Common myeloid progenitor, CD34-positive (primary cell): ENCODE results near the gene C5AR2.
"Not testable (repeated sequence)": the region's sequence is repeated elsewhere in the genome, so short reads cannot be mapped to it uniquely, and the experiment has no call there.

Source experiments
- CTCF ChIA-PET: fragments of 350-600 bp; sonication (Branson Sonifier 250); formaldehyde crosslinking; loops from one replicate; lab custom pipeline; 2021; ENCODE audit warnings: antibody characterized with exemption; lab: Charles Lee
- POLR2A ChIA-PET: fragments of 350-600 bp; sonication (Branson Sonifier 250); formaldehyde crosslinking; loops from one replicate; lab custom pipeline; 2021; ENCODE audit warnings: antibody characterized with exemption; lab: Charles Lee
- DNase-seq, 3 donors: peaks; one replicate each; pipeline versions ENCODE4 v3.0.0 to v3.0.0-alpha.2; 2013
- H3K27ac ChIP-seq, 2 experiments: 1 replicate in 1 of 2; 2 replicates in 1 of 2; pipeline ENCODE4 v1.7.0; 2013; ENCODE audit warnings: inconsistent platforms in 2 of 2, low read length in 2 of 2, mild to moderate bottlenecking in 2 of 2, low read depth in 1 of 2, moderate library complexity in 1 of 2; ENCODE audit not compliant: severe bottlenecking in 2 of 2, insufficient read depth in 1 of 2, poor library complexity in 1 of 2
- H3K27me3 ChIP-seq, 5 experiments: replicated peaks in 2 of 5; 1 replicate in 3 of 5; 2 replicates in 2 of 5; pipeline versions ENCODE4 v1.6.1 to v1.7.0; 2013; ENCODE audit warnings: low read length in 4 of 5, mild to moderate bottlenecking in 2 of 5, moderate library complexity in 2 of 5, inconsistent platforms in 1 of 5; ENCODE audit not compliant: insufficient read depth in 5 of 5, control insufficient read depth in 4 of 5
- H3K36me3 ChIP-seq, 4 experiments: 1 replicate in 2 of 4; 2 replicates in 2 of 4; pipeline versions ENCODE4 v1.6.1 to v1.7.0; 2013; ENCODE audit warnings: low read length in 3 of 4, control low read depth in 1 of 4, mild to moderate bottlenecking in 1 of 4; ENCODE audit not compliant: control insufficient read depth in 4 of 4, insufficient read depth in 4 of 4
- H3K4me1 ChIP-seq, 4 experiments: 1 replicate in 3 of 4; 2 replicates in 1 of 4; pipeline versions ENCODE4 v1.6.1 to v1.7.1; 2013; ENCODE audit warnings: low read length in 3 of 4, mild to moderate bottlenecking in 3 of 4, control low read depth in 1 of 4, inconsistent platforms in 1 of 4, moderate library complexity in 1 of 4; ENCODE audit not compliant: control insufficient read depth in 4 of 4, insufficient read depth in 4 of 4; ENCODE audit errors: control extremely low read depth in 1 of 4
- H3K4me3 ChIP-seq, 7 experiments: 1 replicate in 4 of 7; 2 replicates in 3 of 7; pipeline versions ENCODE4 v1.5.1 to v1.7.0; 2013; ENCODE audit warnings: mild to moderate bottlenecking in 7 of 7, low read length in 6 of 7, moderate library complexity in 6 of 7, inconsistent platforms in 2 of 7, low read depth in 2 of 7, control low read depth in 1 of 7; ENCODE audit not compliant: insufficient read depth in 4 of 7, control insufficient read depth in 1 of 7; ENCODE audit errors: extremely low read depth in 1 of 7
- H3K9me3 ChIP-seq, 5 experiments: 1 replicate in 4 of 5; 2 replicates in 1 of 5; pipeline versions ENCODE4 v1.6.1 to v1.7.1; 2013; ENCODE audit warnings: low read length in 4 of 5, mild to moderate bottlenecking in 2 of 5, inconsistent platforms in 1 of 5, low read depth in 1 of 5, moderate library complexity in 1 of 5; ENCODE audit not compliant: control insufficient read depth in 4 of 5, insufficient read depth in 2 of 5; ENCODE audit errors: control extremely low read depth in 1 of 5
- WGBS: methylation state at CpG from one replicate; pipeline ENCODE4 v1.1.5; 2013; ENCODE audit not compliant: insufficient coverage; 5-methylcytosine and 5-hydroxymethylcytosine counted together

The C5AR2 gene

GRCh38 chr19:47336765-47337718, 5.1 kb downstream of the C5AR2 start:
- Histone ChIP-seq H3K27ac (peak overlapping the region in 1 of 2 experiments; percentile 71), H3K4me1 (peaks cover 3 to 14% (median 9%) of the 10 kb centered on the region in 4 experiments), H3K4me3 (peak overlapping the region in 2 of 7 experiments; percentile 15 to 25)
- peak in 2 of 3 donors; percentile 75 to 76 for DNase-seq
- POLR2A ChIA-PET, result interaction anchor here (0.6 kb wide), 1 partner anchor 10 kb away, joined by 3 read pairs; no protein-coding TSS in a partner anchor
- not testable (repeated sequence) for H3K27me3 ChIP-seq, H3K9me3 ChIP-seq, H3K36me3 ChIP-seq
- CTCF ChIA-PET, result interaction anchor here (0.6 to 1.7 kb wide), 2 partner anchors 12 to 50 kb away, joined by 3 to 5 read pairs; partner anchors contain the start of gene DHX34
- 84% methylated on average over 7 of the region's 18 CpGs for WGBS

GRCh38 chr19:47339196-47339880, 7.4 kb downstream of the C5AR2 start:
- DNase-seq, result no peak
- WGBS, result over 99% methylated on average over 7 of the region's 10 CpGs
- POLR2A ChIA-PET, result no interaction called here
- H3K9me3 ChIP-seq, result peaks cover 0 to 3% (median 0%) of the 10 kb centered on the region in 5 experiments
- no peak overlapping the region for H3K4me3 ChIP-seq
- peaks cover 3 to 14% (median 9%) of the 10 kb centered on the region in 4 experiments for H3K4me1 ChIP-seq
- CTCF ChIA-PET, result interaction anchor here (0.7 kb wide), 1 partner anchor 107 kb away, joined by 3 read pairs; no protein-coding TSS in a partner anchor
- no peaks in the 10 kb centered on the region for H3K36me3 ChIP-seq
- H3K27ac ChIP-seq, result no peak overlapping the region
- H3K27me3 ChIP-seq, result no peaks in the 10 kb centered on the region

DNA sequence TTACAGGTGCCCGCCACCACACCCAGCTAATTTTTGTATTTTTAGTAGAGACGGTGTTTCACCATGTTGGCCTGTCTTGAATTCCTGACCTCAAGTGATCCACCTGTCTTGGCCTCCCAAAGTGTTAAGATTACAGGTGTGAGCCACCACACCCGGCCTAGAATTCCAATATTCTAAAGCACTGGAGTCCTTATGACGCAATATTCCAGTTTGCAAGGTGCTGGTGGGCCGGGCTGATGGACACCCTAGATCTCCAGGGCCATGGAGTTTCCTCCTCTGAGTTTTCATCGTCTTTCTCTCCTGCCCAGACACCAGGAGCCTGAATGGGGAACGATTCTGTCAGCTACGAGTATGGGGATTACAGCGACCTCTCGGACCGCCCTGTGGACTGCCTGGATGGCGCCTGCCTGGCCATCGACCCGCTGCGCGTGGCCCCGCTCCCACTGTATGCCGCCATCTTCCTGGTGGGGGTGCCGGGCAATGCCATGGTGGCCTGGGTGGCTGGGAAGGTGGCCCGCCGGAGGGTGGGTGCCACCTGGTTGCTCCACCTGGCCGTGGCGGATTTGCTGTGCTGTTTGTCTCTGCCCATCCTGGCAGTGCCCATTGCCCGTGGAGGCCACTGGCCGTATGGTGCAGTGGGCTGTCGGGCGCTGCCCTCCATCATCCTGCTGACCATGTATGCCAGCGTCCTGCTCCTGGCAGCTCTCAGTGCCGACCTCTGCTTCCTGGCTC, 8.7 kb downstream of the C5AR2 start:
- POLR2A ChIA-PET, result no interaction called here
- H3K36me3 ChIP-seq, result no peaks in the 10 kb centered on the region
- H3K9me3 ChIP-seq, result peaks cover 0 to 3% (median 0%) of the 10 kb centered on the region in 5 experiments
- H3K27me3 ChIP-seq, result no peaks in the 10 kb centered on the region
- peaks cover 3 to 14% (median 9%) of the 10 kb centered on the region in 4 experiments for H3K4me1 ChIP-seq
- H3K4me3 ChIP-seq, result no peak overlapping the region
- WGBS, result 97% methylated on average over 25 of the region's 29 CpGs
- no peak overlapping the region for H3K27ac ChIP-seq
- CTCF ChIA-PET, result interaction anchor here (0.7 to 1.2 kb wide), 2 partner anchors 33 to 36 kb away, joined by 3 read pairs; no protein-coding TSS in a partner anchor
- DNase-seq, result no peak

GRCh38 chr19:47341734-47342133, 9.8 kb downstream of the C5AR2 start:
- Histone ChIP-seq H3K27ac (no peak overlapping the region), H3K27me3 (no peaks in the 10 kb centered on the region), H3K4me3 (no peak overlapping the region), H3K9me3 (peaks cover 0 to 3% (median 0%) of the 10 kb centered on the region in 5 experiments), H3K4me1 (peaks cover 2 to 8% (median 6%) of the 10 kb centered on the region in 4 experiments), H3K36me3 (no peaks in the 10 kb centered on the region)
- ChIA-PET POLR2A (no interaction called here), CTCF (interaction anchor here (1.2 to 1.4 kb wide), 2 partner anchors 10 to 37 kb away, joined by 3 to 4 read pairs; partner anchors contain the start of gene C5AR2)
- 100% methylated on average over 1 of the region's 4 CpGs for WGBS
- no peak for DNase-seq

GRCh38 chr19:47343194-47343802, 11.3 kb downstream of the C5AR2 start:
- CTCF ChIA-PET, result interaction anchor here (0.6 to 1.4 kb wide), 3 partner anchors 12 to 47 kb away, joined by 3 to 4 read pairs (median 3); partner anchors contain the start of gene C5AR2
- Histone ChIP-seq H3K27ac (no peak overlapping the region), H3K27me3 (no peaks in the 10 kb centered on the region), H3K9me3 (peaks cover 0 to 3% (median 0%) of the 10 kb centered on the region in 5 experiments), H3K4me1 (peaks cover 0 to 6% (median 2%) of the 10 kb centered on the region in 4 experiments), H3K36me3 (no peaks in the 10 kb centered on the region), H3K4me3 (no peak overlapping the region)
- 95% methylated on average over 9 of the region's 11 CpGs for WGBS
- no peak for DNase-seq
- POLR2A ChIA-PET, result no interaction called here

GRCh38 chr19:47344425-47344824, 12.4 kb downstream of the C5AR2 start:
- no peaks in the 10 kb centered on the region for H3K27me3 ChIP-seq
- ChIA-PET POLR2A (interaction anchor here (1.5 kb wide), 1 partner anchor 10 kb away, joined by 5 read pairs; no protein-coding TSS in a partner anchor), CTCF (interaction anchor here (1.5 to 1.9 kb wide), 2 partner anchors 14 to 47 kb away, joined by 3 to 5 read pairs; no protein-coding TSS in a partner anchor)
- no peak overlapping the region for H3K27ac ChIP-seq
- peaks cover 0 to 3% (median 0%) of the 10 kb centered on the region in 5 experiments for H3K9me3 ChIP-seq
- H3K4me1 ChIP-seq, result peaks cover 0 to 12% (median 6%) of the 10 kb centered on the region in 4 experiments
- no peaks in the 10 kb centered on the region for H3K36me3 ChIP-seq
- no peak overlapping the region for H3K4me3 ChIP-seq
- 93% methylated on average over 1 of the region's 1 CpG for WGBS
- DNase-seq, result no peak
